Measurements from ENCODE around the gene ARHGEF19. TPM values are rescaled to one million over a fixed set of nuclear protein-coding genes. Genes with fewer than 3 reads are reported as not detected.
A peak's percentile ranks its signal among the peaks of the same experiment; 100 is the strongest.

Gene ARHGEF19
- total RNA-seq, 4 donors from 2014 or later, result 3.3 to 4.6 (median 3.9) TPM

DNA sequence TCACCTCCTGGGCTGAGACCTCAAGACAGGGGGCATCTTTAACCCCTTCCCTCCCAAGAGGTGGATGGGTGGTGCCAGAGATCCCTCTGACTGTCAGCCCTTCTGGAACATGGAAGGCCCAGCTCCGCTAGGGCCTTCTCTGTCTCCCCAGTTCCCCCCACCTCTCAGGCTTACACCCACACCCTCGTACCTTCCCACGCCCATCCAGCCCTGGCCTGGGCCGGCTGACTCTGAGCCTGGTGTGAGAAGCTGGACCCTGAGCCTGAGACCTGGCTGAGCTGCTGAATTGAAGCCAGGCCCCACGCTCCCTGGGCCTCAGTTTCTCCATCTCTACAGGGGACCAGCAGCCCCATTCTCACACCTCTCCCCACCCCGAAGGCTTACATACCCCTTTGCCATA is 61.9 kb downstream of the ARHGEF19 start:
- Histone ChIP-seq H3K27ac (replicated peaks in 1 of 4) (peak overlapping the region in 3 of 4 donors; percentile 31 to 86 (median 34)), H3K4me3 (no peak overlapping the region), H3K27me3 (no peaks in the 10 kb centered on the region), H3K4me1 (peaks cover 65 to 81% (median 76%) of the 10 kb centered on the region in 4 donors), H3K9me3 (no peaks in the 10 kb centered on the region), H3K36me3 (peaks cover 0 to 42% (median 22%) of the 10 kb centered on the region in 4 donors)
- DNase-seq (ENCODE audit: extremely low spot score), result no peak
- intact Hi-C loops (cut with DNase I), result no loop called here
- 82% methylated on average over 6 of the region's 6 CpGs for WGBS
- TF ChIP-seq EP300 (IDR thresholded peaks at IDR 0.05) (no peak), POLR2AphosphoS5 (IDR thresholded peaks at IDR 0.05) (no peak), POLR2A (IDR thresholded peaks at IDR 0.05; ENCODE audit: low read depth) (no peak)
- TF ChIP-seq, protein P1, sequence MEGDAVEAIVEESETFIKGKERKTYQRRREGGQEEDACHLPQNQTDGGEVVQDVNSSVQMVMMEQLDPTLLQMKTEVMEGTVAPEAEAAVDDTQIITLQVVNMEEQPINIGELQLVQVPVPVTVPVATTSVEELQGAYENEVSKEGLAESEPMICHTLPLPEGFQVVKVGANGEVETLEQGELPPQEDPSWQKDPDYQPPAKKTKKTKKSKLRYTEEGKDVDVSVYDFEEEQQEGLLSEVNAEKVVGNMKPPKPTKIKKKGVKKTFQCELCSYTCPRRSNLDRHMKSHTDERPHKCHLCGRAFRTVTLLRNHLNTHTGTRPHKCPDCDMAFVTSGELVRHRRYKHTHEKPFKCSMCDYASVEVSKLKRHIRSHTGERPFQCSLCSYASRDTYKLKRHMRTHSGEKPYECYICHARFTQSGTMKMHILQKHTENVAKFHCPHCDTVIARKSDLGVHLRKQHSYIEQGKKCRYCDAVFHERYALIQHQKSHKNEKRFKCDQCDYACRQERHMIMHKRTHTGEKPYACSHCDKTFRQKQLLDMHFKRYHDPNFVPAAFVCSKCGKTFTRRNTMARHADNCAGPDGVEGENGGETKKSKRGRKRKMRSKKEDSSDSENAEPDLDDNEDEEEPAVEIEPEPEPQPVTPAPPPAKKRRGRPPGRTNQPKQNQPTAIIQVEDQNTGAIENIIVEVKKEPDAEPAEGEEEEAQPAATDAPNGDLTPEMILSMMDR (IDR thresholded peaks at IDR 0.05), result no peak

GRCh38 chr1:16149702-16150488 is 62.6 kb downstream of the ARHGEF19 start:
- intact Hi-C loops (cut with DNase I), result no loop called here
- H3K4me1 ChIP-seq, result peaks cover 65 to 81% (median 79%) of the 10 kb centered on the region in 4 donors
- H3K27me3 ChIP-seq, result no peaks in the 10 kb centered on the region
- no peaks in the 10 kb centered on the region for H3K9me3 ChIP-seq
- TF ChIP-seq EP300 (IDR thresholded peaks at IDR 0.05), result no peak
- no peak for TF ChIP-seq POLR2AphosphoS5 (IDR thresholded peaks at IDR 0.05)
- TF ChIP-seq, protein P1 (IDR thresholded peaks at IDR 0.05), result no peak
- no peak for TF ChIP-seq POLR2A (IDR thresholded peaks at IDR 0.05; ENCODE audit: low read depth)
- WGBS, result 85% methylated on average over 10 of the region's 12 CpGs
- peak overlapping the region in 2 of 4 donors; percentile 34 to 86 for H3K27ac ChIP-seq (replicated peaks in 1 of 4)
- H3K4me3 ChIP-seq, result no peak overlapping the region
- peaks cover 0 to 42% (median 22%) of the 10 kb centered on the region in 4 donors for H3K36me3 ChIP-seq
- DNase-seq (ENCODE audit: extremely low spot score), result no peak

DNA sequence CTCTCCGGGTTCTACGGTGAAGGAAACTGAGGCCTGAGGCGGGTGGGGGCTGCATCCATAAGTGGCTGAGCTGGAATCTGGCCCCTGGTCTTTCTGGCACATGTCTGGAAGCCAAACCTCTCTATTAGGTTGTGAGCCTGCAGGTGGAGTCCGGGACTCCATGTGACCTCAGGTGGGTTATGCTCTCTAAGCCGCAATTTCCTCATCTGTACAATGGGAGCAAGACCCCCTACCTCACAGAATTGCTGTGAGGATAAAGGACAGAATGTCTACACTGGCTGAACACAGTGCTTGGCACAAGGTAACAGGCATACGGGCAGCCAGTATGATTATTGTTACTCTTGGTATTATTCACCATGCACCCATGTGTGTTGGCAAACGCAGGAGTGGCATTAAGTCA is 63.3 kb downstream of the ARHGEF19 start:
- H3K36me3 ChIP-seq, result peaks cover 0 to 42% (median 22%) of the 10 kb centered on the region in 4 donors
- H3K4me1 ChIP-seq, result peaks cover 65 to 85% (median 80%) of the 10 kb centered on the region in 4 donors
- TF ChIP-seq POLR2A (IDR thresholded peaks at IDR 0.05; ENCODE audit: low read depth) (no peak), POLR2AphosphoS5 (IDR thresholded peaks at IDR 0.05) (no peak), EP300 (IDR thresholded peaks at IDR 0.05) (no peak)
- no peaks in the 10 kb centered on the region for H3K27me3 ChIP-seq
- DNase-seq (ENCODE audit: extremely low spot score), result no peak
- H3K9me3 ChIP-seq, result no peaks in the 10 kb centered on the region
- H3K4me3 ChIP-seq, result no peak overlapping the region
- WGBS, result 87% methylated on average over 7 of the region's 7 CpGs
- intact Hi-C loops (cut with DNase I), result no loop called here
- no peak overlapping the region for H3K27ac ChIP-seq (replicated peaks in 1 of 4)

DNA sequence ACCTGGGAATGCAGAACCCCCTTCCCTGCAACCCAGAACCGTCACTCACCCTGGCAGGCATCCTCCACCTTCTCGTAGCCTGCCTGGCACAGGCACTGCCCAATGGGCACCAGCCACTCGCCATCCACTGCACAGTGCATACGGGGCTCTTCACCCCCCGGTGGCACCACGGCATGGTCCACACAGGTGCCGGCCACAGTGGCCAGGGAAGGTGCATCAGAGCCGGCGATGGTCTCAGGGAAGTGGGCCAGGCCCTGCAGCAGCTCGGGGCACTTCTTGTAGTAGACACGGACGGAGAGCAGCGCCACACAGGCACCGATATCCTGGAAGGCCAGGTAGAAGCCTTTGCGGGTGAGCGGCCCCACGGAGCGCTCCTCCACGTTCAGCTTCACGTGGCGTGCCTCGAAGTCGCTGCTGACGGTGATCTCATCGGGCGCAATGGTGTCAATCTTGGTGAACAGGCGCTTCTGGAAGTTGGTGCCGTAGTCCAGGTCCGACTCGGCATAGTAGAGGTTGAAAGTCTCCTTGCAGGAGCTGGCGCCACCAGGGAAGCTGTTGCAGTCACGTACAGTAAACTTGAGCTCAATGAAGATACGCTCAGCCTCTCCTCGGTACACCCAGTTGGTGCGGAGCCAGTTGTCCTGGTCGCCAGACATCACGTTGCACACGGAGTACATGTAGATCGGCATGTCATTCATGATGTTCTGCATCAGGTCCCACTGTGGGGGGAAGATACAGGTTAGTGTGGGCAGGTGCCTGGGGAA is 63.9 kb downstream of the ARHGEF19 start:
- DNase-seq (ENCODE audit: extremely low spot score), result no peak
- intact Hi-C loops (cut with DNase I), result no loop called here
- Histone ChIP-seq H3K36me3 (peaks cover 0 to 47% (median 22%) of the 10 kb centered on the region in 4 donors), H3K4me3 (no peak overlapping the region), H3K4me1 (peaks cover 64 to 84% (median 78%) of the 10 kb centered on the region in 4 donors), H3K27ac (replicated peaks in 1 of 4) (peak overlapping the region in 1 of 4 donors; percentile 5), H3K27me3 (no peaks in the 10 kb centered on the region), H3K9me3 (no peaks in the 10 kb centered on the region)
- WGBS, result 93% methylated on average over 30 of the region's 39 CpGs
- no peak for TF ChIP-seq POLR2AphosphoS5 (IDR thresholded peaks at IDR 0.05)
- no peak for TF ChIP-seq POLR2A (IDR thresholded peaks at IDR 0.05; ENCODE audit: low read depth)
- TF ChIP-seq EP300 (IDR thresholded peaks at IDR 0.05), result no peak
- TF ChIP-seq, protein P1 (IDR thresholded peaks at IDR 0.05), result no peak

Small RNA genes lying within 50 kb of the gene (small RNA-seq; reads per million reads assigned to genes)
- 0 reads per million in 3 donors for gene MT1XP1

Other genes with a start within 250 kb of the ARHGEF19 start
- 10 to 100 TPM; 29.5 to 40.8 (median 34.6) TPM for gene ZBTB17, start 236.6 kb downstream of the ARHGEF19 start, total RNA-seq
- gene SRARP, start 208.4 kb downstream of the ARHGEF19 start, total RNA-seq, result not detected
- gene HSPB7, start 194.6 kb downstream of the ARHGEF19 start, total RNA-seq, result 100 to 1,000 TPM; 111 to 408 (median 279) TPM
- gene CLCNKA, start 190.6 kb downstream of the ARHGEF19 start, total RNA-seq, result under 1 TPM in 3 of 4 donors, not detected in 1; 0.17 to 0.42 (median 0.33) TPM
- under 1 TPM in 1 of 4 donors, not detected in 3; 0.34 TPM for gene CLCNKB, start 168.9 kb downstream of the ARHGEF19 start, total RNA-seq
- gene FAM131C, start 139.0 kb downstream of the ARHGEF19 start, total RNA-seq, result under 1 TPM in 2 of 4 donors, not detected in 2; 0.33 to 0.39 TPM
- 10 to 100 TPM in 2 of 4 donors, 1 to 10 TPM in 2; 5.8 to 15.7 (median 11.3) TPM for gene EPHA2, start 56.6 kb downstream of the ARHGEF19 start, total RNA-seq
- 10 to 100 TPM in 2 of 4 donors, 1 to 10 TPM in 2; 7.5 to 26.0 (median 12.2) TPM for gene CPLANE2, start 24.5 kb upstream of the ARHGEF19 start, total RNA-seq
- 10 to 100 TPM; 22.0 to 52.6 (median 35.3) TPM for gene FBXO42, start 139.8 kb upstream of the ARHGEF19 start, total RNA-seq
- gene SZRD1, start 154.6 kb upstream of the ARHGEF19 start, total RNA-seq, result 100 to 1,000 TPM in 2 of 4 donors, 10 to 100 TPM in 2; 70.2 to 110 (median 98.3) TPM
- not detected for gene SPATA21, start 224.8 kb upstream of the ARHGEF19 start, total RNA-seq
- gene NECAP2, start 228.1 kb upstream of the ARHGEF19 start, total RNA-seq, result 10 to 100 TPM; 26.2 to 43.9 (median 37.5) TPM